NK-92 treated with Interleukin-12 subunit alpha and Interleukin-12 subunit beta, amount 100 ng/mL, for 24 hours (cell line): ENCODE measurements around the gene NTN5.

ENCODE experiments used
- DNase-seq: peaks from one replicate; lab custom pipeline; 2025; lab: John Stamatoyannopoulos, UW

Gene NTN5

DNA sequence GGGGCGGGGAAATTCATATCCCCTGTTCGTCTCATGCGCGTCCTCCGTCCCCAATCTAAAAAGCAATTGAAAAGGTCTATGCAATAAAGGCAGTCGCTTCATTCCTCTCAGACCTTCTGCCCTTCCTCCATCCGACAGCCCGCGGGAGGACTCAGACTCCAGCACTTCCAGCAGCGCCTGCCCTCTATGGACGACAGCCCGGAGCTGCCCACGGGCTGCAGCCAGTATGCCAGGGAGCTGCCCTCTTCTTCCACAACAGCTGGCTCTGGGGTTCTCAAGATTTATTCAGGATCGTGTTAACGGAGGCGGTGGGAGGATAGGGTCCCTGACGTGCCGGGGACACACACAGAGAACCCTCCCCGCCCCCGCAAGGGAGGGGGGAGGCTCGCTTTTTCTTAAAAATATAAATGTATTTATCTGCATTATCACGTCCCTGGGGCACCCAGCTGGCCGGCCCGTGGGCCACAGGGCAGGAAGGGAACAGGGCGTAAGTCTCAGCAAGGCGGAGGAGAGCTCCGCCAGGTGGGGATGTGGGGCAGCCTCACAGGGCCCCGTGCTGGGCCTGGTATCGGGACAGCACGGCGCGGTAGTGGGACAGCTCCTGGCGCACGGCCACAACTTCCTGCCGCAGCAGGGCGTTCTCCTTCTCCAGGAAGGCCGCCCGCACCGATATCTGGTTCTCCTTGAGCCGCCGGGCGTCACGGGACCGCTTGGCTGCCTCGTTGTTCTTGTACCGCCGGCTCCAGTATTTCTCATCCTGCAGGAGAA lies 42.3 kb downstream of the NTN5 start:
- DNase-seq, result no peak

DNA sequence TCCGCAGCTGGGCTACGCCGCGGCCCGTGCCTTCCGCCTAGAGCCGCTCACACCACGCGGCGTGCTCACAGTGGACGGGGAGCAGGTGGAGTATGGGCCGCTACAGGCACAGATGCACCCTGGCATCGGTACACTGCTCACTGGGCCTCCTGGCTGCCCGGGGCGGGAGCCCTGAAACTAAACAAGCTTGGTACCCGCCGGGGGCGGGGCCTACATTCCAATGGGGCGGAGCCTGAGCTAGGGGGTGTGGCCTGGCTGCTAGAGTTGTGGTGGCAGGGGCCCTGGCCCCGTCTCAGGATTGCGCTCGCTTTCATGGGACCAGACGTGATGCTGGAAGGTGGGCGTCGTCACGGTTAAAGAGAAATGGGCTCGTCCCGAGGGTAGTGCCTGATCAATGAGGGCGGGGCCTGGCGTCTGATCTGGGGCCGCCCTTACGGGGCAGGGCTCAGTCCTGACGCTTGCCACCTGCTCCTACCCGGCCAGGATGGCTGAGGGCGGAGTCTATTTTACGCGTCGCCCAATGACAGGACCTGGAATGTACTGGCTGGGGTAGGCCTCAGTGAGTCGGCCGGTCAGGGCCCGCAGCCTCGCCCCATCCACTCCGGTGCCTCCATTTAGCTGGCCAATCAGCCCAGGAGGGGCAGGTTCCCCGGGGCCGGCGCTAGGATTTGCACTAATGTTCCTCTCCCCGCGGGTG lies 43.1 kb downstream of the NTN5 start:
- no peak for DNase-seq

DNA sequence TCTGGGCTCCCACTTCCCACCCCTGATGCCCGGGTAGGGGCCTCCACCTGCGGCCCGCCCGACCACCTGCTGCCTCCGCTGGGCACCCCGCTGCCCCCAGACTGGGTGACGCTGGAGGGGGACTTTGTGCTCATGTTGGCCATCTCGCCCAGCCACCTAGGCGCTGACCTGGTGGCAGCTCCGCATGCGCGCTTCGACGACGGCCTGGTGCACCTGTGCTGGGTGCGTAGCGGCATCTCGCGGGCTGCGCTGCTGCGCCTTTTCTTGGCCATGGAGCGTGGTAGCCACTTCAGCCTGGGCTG lies 43.6 kb downstream of the NTN5 start:
- DNase-seq, result no peak

DNA sequence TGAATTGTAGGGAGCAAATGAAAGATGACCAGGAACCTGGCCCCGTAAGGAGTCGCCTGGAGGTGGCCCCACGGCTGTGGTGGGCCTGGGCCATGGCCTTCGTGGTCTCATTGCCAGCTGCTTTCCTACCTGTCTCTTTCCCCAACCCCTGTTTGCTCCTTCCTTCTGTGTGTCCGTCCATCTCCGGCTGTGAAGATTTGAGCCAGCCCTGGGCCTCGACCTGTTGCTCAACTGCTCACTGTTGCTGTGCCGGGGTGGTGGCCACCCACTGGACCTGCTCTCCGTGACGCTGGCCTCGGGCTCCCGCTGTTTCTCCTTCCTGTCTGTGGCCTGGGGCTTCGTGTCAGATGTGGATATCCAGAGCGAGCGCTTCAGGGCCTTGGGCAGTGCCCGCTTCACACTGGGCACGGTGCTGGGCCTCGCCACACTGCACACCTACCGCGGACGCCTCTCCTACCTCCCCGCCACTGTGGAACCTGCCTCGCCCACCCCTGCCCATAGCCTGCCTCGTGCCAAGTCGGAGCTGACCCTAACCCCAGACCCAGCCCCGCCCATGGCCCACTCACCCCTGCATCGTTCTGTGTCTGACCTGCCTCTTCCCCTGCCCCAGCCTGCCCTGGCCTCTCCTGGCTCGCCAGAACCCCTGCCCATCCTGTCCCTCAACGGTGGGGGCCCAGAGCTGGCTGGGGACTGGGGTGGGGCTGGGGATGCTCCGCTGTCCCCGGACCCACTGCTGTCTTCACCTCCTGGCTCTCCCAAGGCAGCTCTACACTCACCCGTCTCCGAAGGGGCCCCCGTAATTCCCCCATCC lies 44.1 kb downstream of the NTN5 start:
- no peak for DNase-seq

DNA sequence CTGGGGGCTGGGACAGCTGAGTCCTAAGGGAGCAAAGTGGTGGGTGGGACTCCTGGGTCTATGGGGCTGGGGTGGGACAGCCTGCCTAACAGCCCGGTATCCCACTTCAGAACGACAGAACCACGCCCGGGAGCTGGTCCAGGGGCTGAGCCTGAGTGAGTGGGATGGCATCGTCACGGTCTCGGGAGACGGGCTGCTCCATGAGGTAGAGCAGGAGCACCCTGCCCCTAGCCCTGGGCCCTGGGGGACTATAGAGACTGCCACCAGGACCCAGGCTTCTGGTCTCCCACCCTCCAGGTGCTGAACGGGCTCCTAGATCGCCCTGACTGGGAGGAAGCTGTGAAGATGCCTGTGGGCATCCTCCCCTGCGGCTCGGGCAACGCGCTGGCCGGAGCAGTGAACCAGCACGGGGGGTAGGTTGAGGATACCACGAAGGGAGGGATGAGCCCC lies 44.9 kb downstream of the NTN5 start:
- DNase-seq, result no peak

GRCh38 chr19:48627201-48627864 lies 45.5 kb downstream of the NTN5 start:
- peak; percentile 71 for DNase-seq

- no peak for DNase-seq
Measured at GRCh38 chr19:48625891-48626327, 46.9 kb downstream of the NTN5 start.

GRCh38 chr19:48624791-48625723 lies 47.8 kb downstream of the NTN5 start:
- no peak for DNase-seq

DNA sequence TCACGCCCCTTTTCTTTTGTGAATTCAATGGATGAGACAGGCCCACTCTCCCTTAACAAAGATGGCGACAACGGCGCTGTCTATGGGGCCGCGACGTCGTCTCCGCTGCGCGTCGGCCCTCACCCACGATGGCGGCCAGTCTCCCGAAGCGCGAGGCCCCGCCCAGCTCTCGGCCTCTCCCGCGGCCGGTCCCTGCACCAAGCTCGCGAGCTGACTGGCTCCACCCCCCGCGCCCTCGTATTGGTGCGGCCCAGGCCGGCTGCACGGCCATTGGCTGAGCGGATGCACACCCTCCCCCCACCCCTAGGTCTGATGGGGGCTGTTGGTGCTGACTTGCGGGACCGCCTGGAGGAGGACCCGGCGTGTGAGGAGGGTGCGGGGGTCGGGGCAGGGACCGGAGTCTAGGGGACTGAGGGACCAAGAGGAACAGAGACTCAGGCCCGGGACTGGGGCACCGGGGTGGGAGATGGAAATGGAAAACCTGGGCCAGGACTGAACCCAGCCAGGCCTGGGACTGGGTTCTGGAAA lies 48.7 kb downstream of the NTN5 start:
- DNase-seq, result peak; percentile 93

DNA sequence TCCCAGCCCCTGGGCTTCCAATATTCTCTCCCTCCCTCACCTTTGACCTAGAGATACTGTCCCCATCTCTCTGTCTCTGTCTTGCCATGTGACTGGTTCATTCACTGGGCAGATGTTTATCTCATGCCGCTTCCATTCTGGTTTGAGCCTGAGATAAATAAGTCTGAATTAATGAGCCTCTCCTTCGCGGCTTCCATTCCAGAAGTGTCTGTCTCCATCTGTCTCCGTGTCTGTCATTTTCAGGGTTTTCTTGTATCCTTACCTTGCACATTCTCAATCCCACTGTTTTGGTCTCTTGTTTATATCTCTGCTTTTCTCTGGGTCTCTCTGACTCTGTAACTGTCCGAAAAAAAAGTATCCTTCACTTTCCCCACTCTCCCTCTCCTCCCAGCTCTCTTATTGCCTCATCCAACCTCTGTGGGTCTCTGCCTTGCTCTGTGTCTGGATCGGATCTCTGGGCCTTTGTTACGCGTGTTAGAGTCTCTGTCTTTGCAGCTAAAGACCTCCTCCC lies 49.2 kb downstream of the NTN5 start:
- DNase-seq, result no peak

GRCh38 chr19:48619692-48620585 lies 52.9 kb downstream of the NTN5 start:
- DNase-seq, result no peak

DNA sequence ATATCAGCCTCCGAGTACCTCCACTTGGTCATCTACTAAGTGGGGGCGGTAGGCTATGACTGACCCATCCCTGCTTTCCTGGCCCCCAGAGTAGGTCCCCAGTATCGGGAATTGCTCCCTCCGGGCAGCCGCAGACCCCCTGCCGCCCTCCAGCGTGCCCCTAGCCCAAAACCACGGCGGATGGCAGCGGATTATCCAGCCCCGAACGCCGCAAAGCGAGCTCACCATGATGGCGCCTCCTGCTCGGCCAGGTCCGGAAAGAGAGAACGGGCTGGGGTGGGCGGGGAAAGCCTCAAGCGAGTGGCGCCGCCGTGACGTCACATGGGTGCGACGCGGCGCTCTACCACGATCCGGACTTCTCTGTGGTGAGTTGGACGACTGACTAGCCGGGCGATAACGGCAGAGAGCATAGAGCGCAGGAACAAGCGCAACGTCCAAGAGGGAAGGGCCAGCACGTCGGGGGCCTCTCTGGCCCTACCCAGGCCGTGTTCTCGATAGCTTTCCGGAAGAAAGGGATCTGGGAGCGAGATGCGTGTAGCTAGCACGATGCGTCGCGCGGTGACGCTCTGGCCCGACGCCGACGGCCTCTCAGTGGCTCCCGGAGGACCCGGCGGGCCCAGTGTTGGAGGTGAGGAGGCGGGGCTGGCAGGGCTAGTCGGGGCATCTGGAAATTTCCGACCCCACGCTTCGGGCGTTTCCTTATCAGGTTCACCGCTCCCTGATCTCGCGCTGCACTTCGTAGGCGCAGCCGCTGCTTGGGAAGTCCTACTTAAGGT lies 53.7 kb downstream of the NTN5 start, which contains the start of the genes RPL18 and SPHK2:
TSS of gene RPL18 (minus strand) at position 263 of the 776 bp plus-strand sequence. CDS start at position 228, 35 bp downstream.
TSS of gene SPHK2 (plus strand) at position 591 of the 776 bp plus-strand sequence. CDS start 1,009 bp downstream, outside the sequence.
- peak; percentile 96 for DNase-seq

GRCh38 chr19:48618278-48618915 lies 54.4 kb downstream of the NTN5 start:
- DNase-seq, result no peak

DNA sequence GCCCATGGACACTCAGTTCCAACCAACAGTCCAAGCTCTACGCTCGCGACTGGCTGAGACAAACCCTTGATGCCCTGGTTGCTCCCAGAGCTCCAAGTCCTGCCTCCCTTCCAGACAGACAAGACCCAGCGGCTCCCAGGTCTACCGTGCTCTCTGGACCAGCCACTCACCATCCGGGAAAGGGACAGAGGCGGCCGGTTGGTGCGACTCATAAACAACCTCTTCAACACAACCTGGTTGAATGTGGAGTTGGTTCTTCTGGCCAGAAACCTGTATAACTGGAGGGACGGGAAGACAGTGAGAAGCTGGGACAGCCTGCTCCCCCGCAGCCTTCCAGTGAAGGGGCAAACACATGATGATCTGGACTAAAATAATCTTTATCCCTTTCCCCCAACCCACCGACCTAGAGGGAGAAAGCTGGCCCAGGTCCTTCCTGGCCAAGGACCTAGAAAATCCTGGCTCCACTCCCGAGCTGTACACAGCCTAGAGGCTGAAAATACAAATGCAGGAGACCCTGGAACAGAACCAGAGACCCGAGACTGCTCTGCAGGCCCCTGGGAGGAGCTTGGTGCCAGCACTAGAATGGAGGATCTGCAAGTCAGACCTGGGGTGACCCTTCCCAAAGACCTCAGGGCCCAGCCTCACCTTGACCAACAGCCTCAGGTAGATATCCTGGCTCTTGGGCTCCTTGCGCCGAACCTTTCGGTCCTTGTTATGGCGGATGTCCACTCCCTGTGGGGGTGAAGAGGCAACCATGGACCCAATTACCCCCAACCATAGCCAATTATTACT lies 55.5 kb downstream of the NTN5 start:
- DNase-seq, result no peak

- no peak for DNase-seq
Measured at GRCh38 chr19:48616491-48617056, 56.2 kb downstream of the NTN5 start.

DNA sequence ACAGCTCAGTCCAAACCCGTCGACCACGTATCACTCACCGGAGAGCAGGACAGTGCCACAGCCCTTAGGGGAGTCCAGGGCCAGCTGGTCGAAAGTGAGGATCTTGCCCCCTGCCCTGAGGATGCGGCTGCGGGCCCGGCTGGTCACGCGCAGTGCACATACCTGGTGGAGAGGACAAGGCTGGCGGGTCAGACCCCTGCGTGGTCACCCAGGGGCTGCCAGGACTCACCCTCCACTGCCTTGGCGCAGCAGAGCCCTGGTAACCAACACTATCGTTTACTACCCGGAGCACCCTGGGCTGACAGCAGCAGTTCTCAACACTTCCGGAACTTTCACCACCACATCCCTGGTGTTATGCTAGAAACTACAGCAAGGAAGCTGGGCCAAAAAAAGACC lies 56.8 kb downstream of the NTN5 start:
- no peak for DNase-seq
